ENCODE results near the gene KRT82. TPM values are rescaled to one million over a fixed set of nuclear protein-coding genes. Genes with fewer than 3 reads are reported as not detected.

Gene KRT82
- total RNA-seq, 1 donor from 2014 or later, result not detected

DNA sequence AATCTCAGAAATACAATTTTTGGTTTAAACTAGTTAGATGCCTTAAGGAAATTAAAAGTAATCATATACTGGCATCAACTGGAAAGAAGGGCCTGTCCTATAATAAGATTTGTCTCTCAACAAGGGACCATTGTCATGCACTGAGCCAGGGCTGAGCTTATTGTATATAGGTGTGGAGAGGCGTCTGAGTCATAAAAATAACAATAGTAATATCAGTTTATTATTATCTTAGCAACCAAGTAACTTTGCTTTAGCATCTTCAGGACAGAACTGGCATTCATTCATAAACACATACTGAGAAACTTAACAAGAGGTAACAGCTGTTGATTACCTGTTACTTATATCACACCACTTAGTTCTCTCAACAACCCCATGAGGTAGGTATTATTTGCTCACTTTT lies 20.9 kb upstream of the KRT82 start:
- no peak for DNase-seq (ENCODE audit: extremely low spot score in 2 of 2)
- Histone ChIP-seq H3K4me1 (peaks cover 13% of the 10 kb centered on the region), H3K4me3 (no peak overlapping the region)

DNA sequence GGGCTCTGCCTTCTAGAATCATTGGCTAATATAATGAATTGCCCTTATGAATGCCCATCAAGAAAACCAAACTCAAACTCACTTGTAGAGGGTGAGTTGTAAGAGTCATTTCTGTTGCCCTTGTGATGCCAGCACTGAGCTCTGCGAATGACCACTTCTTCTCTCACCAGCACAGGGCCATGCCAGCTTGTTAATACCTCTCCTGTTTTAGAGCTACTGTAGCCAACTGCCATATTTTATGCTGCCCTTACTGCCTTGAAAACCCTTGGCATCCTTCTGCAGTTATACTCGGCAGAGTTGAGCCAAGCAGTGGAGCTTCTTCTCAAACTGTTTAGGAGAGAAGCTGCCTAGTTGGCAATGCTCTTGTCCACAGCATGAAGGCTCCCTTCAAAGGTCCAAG lies 19.9 kb upstream of the KRT82 start:
- intact Hi-C loops (cut with DNase I), result no loop called here
- H3K36me3 ChIP-seq, result no peaks in the 10 kb centered on the region
- H3K27ac ChIP-seq, result no peak overlapping the region
- H3K27me3 ChIP-seq, result no peaks in the 10 kb centered on the region
- DNase-seq (ENCODE audit: extremely low spot score in 2 of 2), result no peak
- H3K9me3 ChIP-seq, result no peaks in the 10 kb centered on the region
- H3K4me1 ChIP-seq, result peaks cover 13% of the 10 kb centered on the region
- no peak overlapping the region for H3K4me3 ChIP-seq
- TF ChIP-seq, protein P1, sequence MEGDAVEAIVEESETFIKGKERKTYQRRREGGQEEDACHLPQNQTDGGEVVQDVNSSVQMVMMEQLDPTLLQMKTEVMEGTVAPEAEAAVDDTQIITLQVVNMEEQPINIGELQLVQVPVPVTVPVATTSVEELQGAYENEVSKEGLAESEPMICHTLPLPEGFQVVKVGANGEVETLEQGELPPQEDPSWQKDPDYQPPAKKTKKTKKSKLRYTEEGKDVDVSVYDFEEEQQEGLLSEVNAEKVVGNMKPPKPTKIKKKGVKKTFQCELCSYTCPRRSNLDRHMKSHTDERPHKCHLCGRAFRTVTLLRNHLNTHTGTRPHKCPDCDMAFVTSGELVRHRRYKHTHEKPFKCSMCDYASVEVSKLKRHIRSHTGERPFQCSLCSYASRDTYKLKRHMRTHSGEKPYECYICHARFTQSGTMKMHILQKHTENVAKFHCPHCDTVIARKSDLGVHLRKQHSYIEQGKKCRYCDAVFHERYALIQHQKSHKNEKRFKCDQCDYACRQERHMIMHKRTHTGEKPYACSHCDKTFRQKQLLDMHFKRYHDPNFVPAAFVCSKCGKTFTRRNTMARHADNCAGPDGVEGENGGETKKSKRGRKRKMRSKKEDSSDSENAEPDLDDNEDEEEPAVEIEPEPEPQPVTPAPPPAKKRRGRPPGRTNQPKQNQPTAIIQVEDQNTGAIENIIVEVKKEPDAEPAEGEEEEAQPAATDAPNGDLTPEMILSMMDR (IDR thresholded peaks at IDR 0.05), result no peak
- no peak for TF ChIP-seq POLR2A (IDR thresholded peaks at IDR 0.05)
- no peak for TF ChIP-seq POLR2AphosphoS5 (IDR thresholded peaks at IDR 0.05; ENCODE audit: insufficient read depth in 1 of 2, low read depth in 1 of 2)

More for the DNA sequence above, 20.9 kb upstream of the KRT82 start:
- Histone ChIP-seq H3K27ac (no peak overlapping the region), H3K27me3 (no peaks in the 10 kb centered on the region), H3K9me3 (no peaks in the 10 kb centered on the region), H3K36me3 (no peaks in the 10 kb centered on the region)
- intact Hi-C loops (cut with DNase I), result no loop called here
- TF ChIP-seq, protein P1 (IDR thresholded peaks at IDR 0.05), result no peak
- TF ChIP-seq POLR2A (IDR thresholded peaks at IDR 0.05), result no peak
- no peak for TF ChIP-seq POLR2AphosphoS5 (IDR thresholded peaks at IDR 0.05; ENCODE audit: insufficient read depth in 1 of 2, low read depth in 1 of 2)

DNA sequence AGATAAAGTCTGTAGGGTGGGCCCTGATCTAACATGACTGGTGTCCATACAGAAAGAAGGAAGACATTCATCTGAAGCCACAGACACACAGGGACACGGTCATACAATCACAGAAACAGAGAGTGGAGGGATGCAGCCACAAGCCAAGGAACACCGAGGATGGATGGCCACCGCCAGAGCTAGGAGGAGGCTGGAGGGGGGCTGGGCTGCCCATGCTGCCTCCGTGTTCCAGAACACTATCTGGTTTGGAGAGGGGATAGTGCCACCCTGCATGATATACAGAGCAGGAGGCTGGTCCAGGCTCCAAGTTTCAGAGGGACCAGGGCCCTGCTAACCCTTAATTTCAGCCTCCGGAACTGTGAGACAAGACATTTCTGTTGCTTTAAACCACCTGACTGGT lies 19.3 kb upstream of the KRT82 start:
- peaks cover 13% of the 10 kb centered on the region for H3K4me1 ChIP-seq
- no peaks in the 10 kb centered on the region for H3K9me3 ChIP-seq
- no peak for DNase-seq (ENCODE audit: extremely low spot score in 2 of 2)
- H3K4me3 ChIP-seq, result no peak overlapping the region
- H3K27ac ChIP-seq, result no peak overlapping the region
- no peaks in the 10 kb centered on the region for H3K27me3 ChIP-seq
- H3K36me3 ChIP-seq, result no peaks in the 10 kb centered on the region
- intact Hi-C loops (cut with DNase I), result no loop called here
- TF ChIP-seq, protein P1 (IDR thresholded peaks at IDR 0.05), result no peak
- TF ChIP-seq POLR2A (IDR thresholded peaks at IDR 0.05), result no peak
- TF ChIP-seq POLR2AphosphoS5 (IDR thresholded peaks at IDR 0.05; ENCODE audit: insufficient read depth in 1 of 2, low read depth in 1 of 2), result no peak

DNA sequence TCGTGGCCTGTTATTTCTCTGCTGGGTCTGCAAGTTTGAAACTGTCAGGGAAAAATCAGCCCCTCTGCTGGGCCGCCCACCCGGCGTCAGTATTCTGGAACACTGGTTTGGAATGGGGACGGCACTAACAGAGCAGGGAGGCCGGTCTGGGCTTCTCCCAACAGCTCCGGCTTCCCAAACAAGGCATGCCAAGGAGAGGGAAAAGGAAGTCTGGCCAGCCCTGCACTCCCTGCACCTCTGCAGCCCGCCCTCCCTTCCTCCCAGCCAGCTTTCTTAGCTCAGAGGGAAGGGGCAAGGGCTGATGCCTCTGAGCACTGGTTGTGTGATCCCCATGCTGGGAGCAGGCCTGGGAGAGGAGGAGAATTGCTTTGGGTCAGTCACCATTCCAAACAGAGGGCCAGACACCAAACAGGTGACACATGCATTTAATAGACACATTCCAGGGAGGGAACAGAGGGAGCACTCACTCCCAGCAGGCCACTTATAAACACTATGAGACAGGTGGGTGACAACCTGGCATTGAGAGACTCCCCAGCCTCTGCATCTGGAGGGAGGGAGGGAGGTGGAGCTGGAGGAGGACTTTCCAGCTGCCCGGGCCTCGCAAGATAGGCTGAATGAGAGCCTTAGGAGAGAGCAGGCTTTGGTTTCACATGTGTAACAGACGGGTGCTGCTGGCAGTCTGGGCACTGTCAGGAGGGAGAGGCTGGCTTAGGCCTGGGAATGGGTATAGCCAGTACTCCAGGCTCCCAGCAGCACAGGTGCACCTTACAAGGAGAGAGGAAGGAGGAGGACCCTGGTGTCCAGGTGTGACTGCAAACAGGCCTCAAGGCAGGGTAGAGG lies 17.7 kb upstream of the KRT82 start:
- intact Hi-C loops (cut with DNase I), result no loop called here
- Histone ChIP-seq H3K27me3 (no peaks in the 10 kb centered on the region), H3K36me3 (no peaks in the 10 kb centered on the region), H3K27ac (peak overlapping the region; percentile 21), H3K9me3 (no peaks in the 10 kb centered on the region), H3K4me3 (no peak overlapping the region), H3K4me1 (peaks cover 13% of the 10 kb centered on the region)
- TF ChIP-seq POLR2AphosphoS5 (IDR thresholded peaks at IDR 0.05; ENCODE audit: insufficient read depth in 1 of 2, low read depth in 1 of 2) (no peak), POLR2A (IDR thresholded peaks at IDR 0.05) (no peak)
- TF ChIP-seq, protein P1 (IDR thresholded peaks at IDR 0.05), result no peak
- DNase-seq (ENCODE audit: extremely low spot score in 2 of 2), result no peak

DNA sequence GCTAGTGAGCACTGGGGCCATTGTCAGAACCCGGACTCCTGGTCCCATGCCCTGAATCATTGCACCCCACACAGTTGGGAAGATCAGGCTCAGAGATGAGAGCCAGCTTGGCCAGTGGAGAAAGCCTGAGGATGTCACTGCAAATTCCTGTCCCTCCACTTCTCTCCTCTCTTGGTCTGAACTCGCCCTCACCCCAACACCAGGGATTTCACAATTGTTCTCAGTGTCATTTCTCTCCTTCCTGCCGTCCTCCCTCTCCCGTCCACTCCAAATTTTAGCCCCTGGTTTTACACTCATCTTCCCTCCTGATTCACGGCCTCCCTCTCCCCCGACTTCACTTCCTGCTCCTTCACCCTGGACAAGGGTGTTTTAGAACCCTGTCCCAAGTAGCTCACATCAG lies 16.9 kb upstream of the KRT82 start:
- TF ChIP-seq, protein P1 (IDR thresholded peaks at IDR 0.05), result no peak
- TF ChIP-seq POLR2AphosphoS5 (IDR thresholded peaks at IDR 0.05; ENCODE audit: insufficient read depth in 1 of 2, low read depth in 1 of 2) (no peak), POLR2A (IDR thresholded peaks at IDR 0.05) (no peak)
- DNase-seq (ENCODE audit: extremely low spot score in 2 of 2), result peak in 1 of 2 donors; percentile 94
- Histone ChIP-seq H3K4me1 (peaks cover 13% of the 10 kb centered on the region), H3K4me3 (no peak overlapping the region), H3K27ac (peak overlapping the region; percentile 21), H3K36me3 (no peaks in the 10 kb centered on the region), H3K27me3 (no peaks in the 10 kb centered on the region), H3K9me3 (no peaks in the 10 kb centered on the region)
- intact Hi-C loops (cut with DNase I), result no loop called here

Data from vagina (tissue), 2 donors.